Measurements from ENCODE around the gene KCTD2. TPM values are rescaled to one million over a fixed set of nuclear protein-coding genes. Genes with fewer than 3 reads are reported as not detected.
"Not testable (repeated sequence)": the region's sequence is repeated elsewhere in the genome, so short reads cannot be mapped to it uniquely, and the experiment has no call there.

KCTD2 gene
- total RNA-seq, 1 donor from 2014 or later = 19.5 TPM

- no peak overlapping the region for H3K4me3 Mint-ChIP-seq
- intact Hi-C loops (cut with micrococcal nuclease) = loop anchor here (5.0 kb wide), 1 partner anchor 133 kb away; no protein-coding TSS in a partner anchor
- H3K27ac Mint-ChIP-seq = no peak overlapping the region
- no peak for TF ChIP-seq CTCF (IDR thresholded peaks at IDR 0.05)
- DNase-seq (no peak), ATAC-seq (ENCODE audit: low read depth) (no peak)
- ChIA-PET POLR2A (interaction anchor here (0.6 to 1.6 kb wide), 2 partner anchors 9 to 193 kb away, joined by 6 to 7 read pairs; no protein-coding TSS in a partner anchor), CTCF (interaction anchor here (0.9 to 1.8 kb wide), 5 partner anchors 9 to 132 kb away, joined by 3 to 9 read pairs (median 3); partner anchors contain the start of gene MRPL58)
- H3K9me3 Mint-ChIP-seq = no peaks in the 10 kb centered on the region
- no peaks in the 10 kb centered on the region for H3K27me3 Mint-ChIP-seq
- H3K4me1 Mint-ChIP-seq = no peaks in the 10 kb centered on the region
- peaks cover 3% of the 10 kb centered on the region for H3K36me3 Mint-ChIP-seq (ENCODE audit: low read depth)
These were observed 22.8 kb downstream of the KCTD2 start for GRCh38 chr17:75069783-75070182.

GRCh38 chr17:75071478-75072271, 24.6 kb downstream of the KCTD2 start:
- H3K27me3 Mint-ChIP-seq; H3K36me3 Mint-ChIP-seq (ENCODE audit: low read depth); POLR2A ChIA-PET; H3K9me3 Mint-ChIP-seq; H3K4me3 Mint-ChIP-seq; H3K4me1 Mint-ChIP-seq; ATAC-seq (ENCODE audit: low read depth); H3K27ac Mint-ChIP-seq; DNase-seq: not testable (repeated sequence)
- intact Hi-C loops (cut with micrococcal nuclease) = loop anchor here (5.0 kb wide), 1 partner anchor 131 kb away; no protein-coding TSS in a partner anchor
- CTCF ChIA-PET = interaction anchor here (2.3 kb wide), 1 partner anchor 43 kb away, joined by 7 read pairs; no protein-coding TSS in a partner anchor

- intact Hi-C loops (cut with micrococcal nuclease) = loop anchor here (5.0 kb wide), 1 partner anchor 129 kb away; no protein-coding TSS in a partner anchor
- not testable (repeated sequence) for H3K36me3 Mint-ChIP-seq (ENCODE audit: low read depth); DNase-seq; H3K4me3 Mint-ChIP-seq; H3K27ac Mint-ChIP-seq; H3K4me1 Mint-ChIP-seq; H3K9me3 Mint-ChIP-seq; H3K27me3 Mint-ChIP-seq; ATAC-seq (ENCODE audit: low read depth)
- POLR2A ChIA-PET = interaction anchor here (0.7 to 1.2 kb wide), 2 partner anchors 16 to 59 kb away, joined by 4 to 10 read pairs; no protein-coding TSS in a partner anchor
- CTCF ChIA-PET = interaction anchor here (2.3 kb wide), 1 partner anchor 41 kb away, joined by 7 read pairs; no protein-coding TSS in a partner anchor
These were observed 25.9 kb downstream of the KCTD2 start for GRCh38 chr17:75072909-75073308.

GRCh38 chr17:75073618-75074047, 26.6 kb downstream of the KCTD2 start:
- H3K4me1 Mint-ChIP-seq = peaks cover 16% of the 10 kb centered on the region
- H3K27me3 Mint-ChIP-seq = no peaks in the 10 kb centered on the region
- ChIA-PET CTCF (interaction anchor here (2.3 kb wide), 1 partner anchor 41 kb away, joined by 7 read pairs; no protein-coding TSS in a partner anchor), POLR2A (interaction anchor here (0.7 to 1.2 kb wide), 2 partner anchors 17 to 60 kb away, joined by 4 to 10 read pairs; no protein-coding TSS in a partner anchor)
- H3K4me3 Mint-ChIP-seq = no peak overlapping the region
- ATAC-seq (ENCODE audit: low read depth) (no peak), DNase-seq (no peak)
- H3K9me3 Mint-ChIP-seq = no peaks in the 10 kb centered on the region
- TF ChIP-seq CTCF (IDR thresholded peaks at IDR 0.05) = no peak
- intact Hi-C loops (cut with micrococcal nuclease) = loop anchor here (5.0 kb wide), 1 partner anchor 129 kb away; no protein-coding TSS in a partner anchor
- H3K27ac Mint-ChIP-seq = no peak overlapping the region
- H3K36me3 Mint-ChIP-seq (ENCODE audit: low read depth) = no peaks in the 10 kb centered on the region

- Mint-ChIP-seq H3K36me3 (ENCODE audit: low read depth) (no peaks in the 10 kb centered on the region), H3K9me3 (no peaks in the 10 kb centered on the region), H3K4me1 (peaks cover 24% of the 10 kb centered on the region), H3K27me3 (no peaks in the 10 kb centered on the region), H3K27ac (no peak overlapping the region), H3K4me3 (no peak overlapping the region)
- intact Hi-C loops (cut with micrococcal nuclease) = loop anchor here (5.0 kb wide), 1 partner anchor 128 kb away; no protein-coding TSS in a partner anchor
- DNase-seq = no peak
- no peak for TF ChIP-seq CTCF (IDR thresholded peaks at IDR 0.05)
- ChIA-PET CTCF (no interaction called here), POLR2A (no interaction called here)
- ATAC-seq (ENCODE audit: low read depth) = no peak
These were observed 27.5 kb downstream of the KCTD2 start for GRCh38 chr17:75074532-75074931.

All from activated B cell treated with CpG ODN at 0.5 μM for 24 hours (primary cell).